Upper lobe of left lung (tissue), 6 donors: ENCODE results near the gene BICDL2. TPM values are rescaled to one million over a fixed set of nuclear protein-coding genes. Genes with fewer than 3 reads are reported as not detected.
A peak's percentile ranks its signal among the peaks of the same experiment; 100 is the strongest.
"Not testable (repeated sequence)": the region's sequence is repeated elsewhere in the genome, so short reads cannot be mapped to it uniquely, and the experiment has no call there.

Experiments used
- ATAC-seq, 2 donors: fragments of 200-7000 bp; cut with Tn5 transposase; one replicate each; pipeline ENCODE4 v1.9.1; 2022; ENCODE audit warnings: mild to moderate bottlenecking in 2 of 2, moderate library complexity in 2 of 2; ENCODE audit not compliant: low FRiP score in 2 of 2
- DNase-seq, 2 donors: peaks; one replicate each; pipeline ENCODE4 v3.0.0-alpha.2; 2019 to 2020
- H3K27ac ChIP-seq, 4 donors: fragments of 200-600 bp; sonication (generic); one replicate each; pipeline ENCODE4 v1.5.1; 2016 to 2019
- H3K27me3 ChIP-seq, 4 donors: fragments of 200-600 bp; sonication (generic); one replicate each; pipeline ENCODE4 v1.5.1; 2017 to 2019
- H3K36me3 ChIP-seq, 4 donors: fragments of 200-600 bp; sonication (generic); one replicate each; pipeline ENCODE4 v1.5.1; 2016 to 2019
- H3K4me1 ChIP-seq, 4 donors: fragments of 200-600 bp; sonication (generic); one replicate each; pipeline ENCODE4 v1.5.1; 2018 to 2019
- H3K4me3 ChIP-seq, 4 donors: fragments of 200-600 bp; sonication (generic); one replicate each; pipeline ENCODE4 v1.5.1; 2017 to 2019; ENCODE audit warnings: mild to moderate bottlenecking in 2 of 4, moderate library complexity in 1 of 4
- H3K9me3 ChIP-seq, 4 donors: fragments of 200-600 bp; sonication (generic); one replicate each; pipeline ENCODE4 v1.5.1; 2018 to 2019
- EP300 ChIP-seq, 4 donors: sonication (generic); formaldehyde crosslinking; IDR thresholded peaks; one replicate each; pipeline ENCODE4 v1.5.1; 2017; ENCODE audit warnings: antibody characterized with exemption in 4 of 4, control low read depth in 2 of 4
- POLR2A ChIP-seq, 4 donors: fragments of 450-650 bp; IDR thresholded peaks; one replicate each; pipeline ENCODE4 v1.5.1; 2016 to 2017; ENCODE audit warnings: antibody characterized with exemption in 4 of 4, mild to moderate bottlenecking in 2 of 4
- POLR2AphosphoS5 ChIP-seq, 2 donors: sonication (generic); formaldehyde crosslinking; IDR thresholded peaks; one replicate each; pipeline ENCODE4 v1.5.1; 2017; ENCODE audit warnings: antibody characterized with exemption in 2 of 2
- WGBS, 2 donors: methylation state at CpG; one replicate each; pipeline ENCODE4 v1.1.5; 2017 to 2018; 5-methylcytosine and 5-hydroxymethylcytosine counted together
- total RNA-seq, 6 donors: library from RNA; depleted of rRNA in 4 of 6; stranded (reverse); fragments of >200 nt in 4 of 6; gene quantifications; one replicate each; pipeline versions ENCODE4 v1.1.0 to v1.2.1, GENCODE V29; 2016 to 2021
- TF ChIP-seq, protein P1 (sequence below), 6 experiments: fragments of 450-650 bp in 4 of 6; fragments of 200-600 bp in 2 of 6; sonication (generic) in 2 of 6; IDR thresholded peaks; one replicate each; pipeline ENCODE4 v1.5.1; 2016 to 2019; ENCODE audit warnings: antibody characterized with exemption in 6 of 6
- donor health status: DM: no; HTN: no; CAD: no; lungs with moderate emphysema.
- donor health status: DM: no; HTN: yes; CAD: no; lungs with severe emphysema.

BICDL2 gene
- total RNA-seq, 6 donors from 2014 or later = 18.5 to 98.5 (median 35.0) TPM

DNA sequence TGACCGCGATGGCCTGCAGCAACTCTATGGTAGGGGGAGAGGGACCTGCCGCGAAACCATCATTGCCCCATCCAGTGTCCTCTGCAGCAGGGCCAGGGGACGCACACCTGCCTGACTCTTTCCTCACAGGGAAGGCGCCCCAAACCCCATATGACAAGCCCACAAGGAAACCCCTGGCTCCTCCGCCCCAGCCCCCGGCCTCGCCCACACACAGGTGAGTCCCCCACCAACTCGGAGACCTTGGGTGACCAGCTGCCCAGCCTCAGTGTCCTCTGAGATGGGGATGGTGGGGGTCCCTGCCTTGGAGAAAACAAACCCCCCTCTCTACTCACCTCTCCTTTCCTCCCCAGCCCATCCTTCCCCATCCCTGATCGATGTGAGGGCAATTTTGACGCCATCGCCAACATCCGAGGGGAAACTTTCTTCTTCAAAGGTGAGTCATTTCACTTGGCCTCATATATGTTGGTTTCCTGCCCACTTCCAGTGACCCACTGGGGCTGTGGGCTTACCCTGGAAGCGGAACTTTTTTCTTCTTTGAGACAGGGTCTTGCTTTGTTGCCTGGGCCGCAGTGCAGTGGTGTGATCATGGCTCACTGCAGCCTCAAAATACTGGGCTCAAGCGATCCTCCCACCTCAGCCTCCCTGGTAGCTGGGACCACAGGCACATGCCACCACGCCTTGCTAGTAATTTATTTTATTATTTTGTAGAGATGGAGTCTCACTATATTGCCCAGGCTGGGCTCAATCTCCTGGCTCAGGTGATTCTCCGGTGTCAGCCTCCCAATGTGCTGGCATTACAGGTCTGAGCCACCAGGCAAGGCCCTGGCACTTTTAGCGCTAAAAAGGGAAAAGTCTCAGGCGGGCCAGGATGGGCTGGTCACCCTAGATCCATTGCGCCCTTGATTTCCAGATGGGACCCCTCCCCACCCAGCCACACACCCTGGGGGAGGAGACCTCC is 20.7 kb upstream of the BICDL2 start:
- peak in 1 of 2 donors; percentile 75 for DNase-seq
- H3K27ac ChIP-seq = peak overlapping the region in 3 of 4 donors; percentile 88 to 98 (median 91)

DNA sequence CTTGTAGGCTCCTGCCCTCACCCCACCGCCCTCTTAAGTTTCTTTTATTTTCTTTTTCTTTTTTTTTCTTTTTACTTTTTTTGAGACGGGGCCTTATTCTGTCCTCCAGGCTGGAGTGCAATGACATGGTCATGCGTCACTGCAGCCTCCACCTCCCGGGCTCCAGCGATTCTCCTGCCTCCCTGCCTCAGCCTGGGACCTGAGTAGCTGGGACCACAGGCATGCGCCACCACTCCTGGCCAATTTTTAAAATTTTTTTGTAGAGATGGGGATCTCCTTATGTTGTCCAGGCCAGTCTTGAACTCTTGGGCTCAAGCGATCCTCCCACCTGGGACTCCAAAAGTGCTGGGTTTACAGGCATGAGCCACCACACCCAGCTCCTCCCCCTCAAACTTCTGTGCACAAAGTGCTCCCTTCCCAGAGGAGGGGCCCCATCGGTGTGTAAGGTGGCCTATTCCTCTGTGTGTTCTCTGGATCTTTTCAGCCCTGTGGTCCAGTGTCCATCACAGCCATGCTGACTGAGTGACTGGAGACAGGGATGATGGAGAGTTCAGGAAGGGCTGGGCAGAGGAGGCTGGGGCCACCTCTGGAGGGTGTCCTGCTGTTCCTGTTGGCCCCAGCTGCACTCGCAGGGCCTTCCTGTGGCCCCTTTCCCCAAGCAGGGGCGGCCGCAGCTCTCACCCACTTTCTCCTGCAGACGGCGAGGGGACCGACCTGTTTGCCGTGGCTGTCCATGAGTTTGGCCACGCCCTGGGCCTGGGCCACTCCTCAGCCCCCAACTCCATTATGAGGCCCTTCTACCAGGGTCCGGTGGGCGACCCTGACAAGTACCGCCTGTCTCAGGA is 19.8 kb upstream of the BICDL2 start:
- ATAC-seq (no peak), DNase-seq (no peak)
- Histone ChIP-seq H3K9me3 (no peaks in the 10 kb centered on the region), H3K27me3 (no peaks in the 10 kb centered on the region), H3K4me3 (no peak overlapping the region), H3K27ac (peak overlapping the region in 1 of 4 donors; percentile 67), H3K4me1 (peaks cover 20 to 40% (median 27%) of the 10 kb centered on the region in 4 donors), H3K36me3 (no peaks in the 10 kb centered on the region)
- TF ChIP-seq, protein P1, sequence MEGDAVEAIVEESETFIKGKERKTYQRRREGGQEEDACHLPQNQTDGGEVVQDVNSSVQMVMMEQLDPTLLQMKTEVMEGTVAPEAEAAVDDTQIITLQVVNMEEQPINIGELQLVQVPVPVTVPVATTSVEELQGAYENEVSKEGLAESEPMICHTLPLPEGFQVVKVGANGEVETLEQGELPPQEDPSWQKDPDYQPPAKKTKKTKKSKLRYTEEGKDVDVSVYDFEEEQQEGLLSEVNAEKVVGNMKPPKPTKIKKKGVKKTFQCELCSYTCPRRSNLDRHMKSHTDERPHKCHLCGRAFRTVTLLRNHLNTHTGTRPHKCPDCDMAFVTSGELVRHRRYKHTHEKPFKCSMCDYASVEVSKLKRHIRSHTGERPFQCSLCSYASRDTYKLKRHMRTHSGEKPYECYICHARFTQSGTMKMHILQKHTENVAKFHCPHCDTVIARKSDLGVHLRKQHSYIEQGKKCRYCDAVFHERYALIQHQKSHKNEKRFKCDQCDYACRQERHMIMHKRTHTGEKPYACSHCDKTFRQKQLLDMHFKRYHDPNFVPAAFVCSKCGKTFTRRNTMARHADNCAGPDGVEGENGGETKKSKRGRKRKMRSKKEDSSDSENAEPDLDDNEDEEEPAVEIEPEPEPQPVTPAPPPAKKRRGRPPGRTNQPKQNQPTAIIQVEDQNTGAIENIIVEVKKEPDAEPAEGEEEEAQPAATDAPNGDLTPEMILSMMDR (IDR thresholded peaks at IDR 0.05) = no peak
- TF ChIP-seq EP300 (IDR thresholded peaks at IDR 0.05) (no peak), POLR2A (IDR thresholded peaks at IDR 0.05) (no peak), POLR2AphosphoS5 (IDR thresholded peaks at IDR 0.05) (no peak)
- WGBS, 2 donors = 84 to 88% methylated on average over 18 to 19 of the region's 19 CpGs

More for the DNA sequence above, 20.7 kb upstream of the BICDL2 start:
- TF ChIP-seq POLR2A (IDR thresholded peaks at IDR 0.05) = no peak
- TF ChIP-seq, protein P1 (IDR thresholded peaks at IDR 0.05) = no peak
- no peak for TF ChIP-seq POLR2AphosphoS5 (IDR thresholded peaks at IDR 0.05)
- TF ChIP-seq EP300 (IDR thresholded peaks at IDR 0.05) = no peak
- H3K27me3 ChIP-seq = no peaks in the 10 kb centered on the region
- H3K4me1 ChIP-seq = peaks cover 20 to 40% (median 27%) of the 10 kb centered on the region in 4 donors
- H3K4me3 ChIP-seq = peak overlapping the region in 3 of 4 donors; percentile 71 to 95 (median 72)
- no peaks in the 10 kb centered on the region for H3K9me3 ChIP-seq
- H3K36me3 ChIP-seq = no peaks in the 10 kb centered on the region
- no peak for ATAC-seq
- 89 to 92% methylated on average over 20 of the region's 22 CpGs for whole genome bisulfite sequencing, 2 donors

DNA sequence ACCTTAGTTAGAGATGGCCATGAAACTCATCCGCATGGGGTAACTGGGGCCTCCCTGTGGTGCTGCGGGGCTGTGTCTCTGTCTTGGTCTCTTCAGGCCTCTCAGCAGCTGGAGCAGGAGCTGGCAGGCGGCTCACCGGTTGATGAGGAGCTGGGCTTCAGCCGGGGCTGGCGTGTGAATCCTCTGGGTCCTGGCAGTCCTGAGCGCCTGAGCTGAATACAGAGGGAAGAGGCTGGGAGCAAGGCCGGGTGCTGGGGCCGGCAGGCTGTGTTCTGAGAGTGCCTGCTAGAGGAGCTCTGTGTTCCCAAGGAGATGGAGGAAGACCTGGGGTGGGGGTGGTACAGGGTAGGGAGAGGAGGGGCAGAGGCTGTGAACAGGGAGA is 19.0 kb upstream of the BICDL2 start:
- not testable (repeated sequence) for H3K27me3 ChIP-seq, H3K36me3 ChIP-seq, H3K4me3 ChIP-seq, DNase-seq, ATAC-seq, H3K9me3 ChIP-seq
- Histone ChIP-seq H3K27ac (peak overlapping the region in 3 of 4 donors; percentile 10 to 67 (median 61)), H3K4me1 (peaks cover 20 to 40% (median 27%) of the 10 kb centered on the region in 4 donors)
- WGBS, 2 donors = 78 to 79% methylated on average over 8 to 9 of the region's 9 CpGs

DNA sequence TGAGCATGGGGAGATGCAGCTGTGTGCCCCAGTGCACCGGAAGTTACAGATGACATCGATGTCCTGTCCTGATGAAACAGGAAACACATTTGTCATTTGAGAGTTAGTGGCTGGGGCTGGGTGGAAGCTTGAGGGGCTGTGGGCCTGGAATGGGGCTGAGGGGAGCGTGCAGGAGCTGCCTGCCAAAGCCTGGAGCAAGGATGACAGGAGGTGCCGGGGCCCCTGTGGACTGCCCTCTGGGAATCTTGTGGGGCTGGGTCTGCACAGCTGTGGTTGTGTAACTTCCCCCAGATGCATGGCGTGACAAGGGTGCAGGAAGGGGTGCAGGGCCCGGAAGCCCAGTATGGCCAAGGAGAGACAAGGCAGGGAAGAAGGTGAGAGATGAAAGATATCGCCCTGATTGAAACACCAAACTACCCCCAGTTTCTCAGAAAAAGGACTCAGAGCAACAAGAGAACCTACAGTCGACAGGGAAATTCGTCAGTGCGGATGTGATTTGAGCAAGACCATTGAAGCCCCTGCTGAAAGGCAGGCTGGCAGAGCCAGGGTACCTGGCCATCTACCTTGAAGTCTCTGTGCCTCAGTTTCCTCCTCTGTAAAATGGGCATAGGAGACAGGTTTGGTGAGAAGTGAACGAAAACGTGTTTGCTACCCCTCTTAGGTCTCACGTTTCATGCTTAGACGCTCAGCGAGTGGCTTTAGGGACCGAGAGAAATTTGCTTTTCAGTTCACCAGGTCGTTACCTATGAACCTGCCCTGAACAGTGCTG is 18.4 kb upstream of the BICDL2 start:
- Histone ChIP-seq H3K36me3 (no peaks in the 10 kb centered on the region), H3K9me3 (no peaks in the 10 kb centered on the region), H3K27me3 (no peaks in the 10 kb centered on the region), H3K27ac (peak overlapping the region in 3 of 4 donors; percentile 10 to 67 (median 61)), H3K4me1 (peaks cover 15 to 40% (median 24%) of the 10 kb centered on the region in 4 donors), H3K4me3 (no peak overlapping the region)
- 63 to 72% methylated on average over 16 to 17 of the region's 17 CpGs for WGBS, 2 donors
- ATAC-seq = no peak
- DNase-seq = peak in 1 of 2 donors; percentile 45
- TF ChIP-seq POLR2AphosphoS5 (IDR thresholded peaks at IDR 0.05) = no peak
- no peak for TF ChIP-seq EP300 (IDR thresholded peaks at IDR 0.05)
- TF ChIP-seq POLR2A (IDR thresholded peaks at IDR 0.05) = no peak
- TF ChIP-seq, protein P1 (IDR thresholded peaks at IDR 0.05) = no peak

DNA sequence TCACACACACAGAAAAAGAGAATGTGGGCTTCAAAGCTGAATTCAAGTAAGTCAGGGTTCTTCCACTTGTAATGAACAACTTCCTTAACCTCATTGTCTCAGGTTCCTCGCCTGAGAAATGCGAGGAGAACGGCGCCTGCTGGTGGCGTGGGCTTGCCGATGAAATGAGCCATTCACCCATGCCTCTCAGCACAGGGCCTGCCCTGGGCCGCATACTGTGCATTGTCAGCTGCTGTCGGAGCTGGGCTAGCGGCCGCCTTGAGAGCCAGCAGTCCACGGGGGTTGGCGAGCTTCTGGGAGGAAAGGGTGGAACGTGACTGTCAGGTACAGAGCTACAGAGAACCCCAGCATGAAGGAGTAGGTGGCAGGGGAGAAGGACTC is 16.6 kb upstream of the BICDL2 start:
- ATAC-seq, H3K9me3 ChIP-seq, H3K4me3 ChIP-seq, DNase-seq, H3K36me3 ChIP-seq, H3K27me3 ChIP-seq: not testable (repeated sequence)
- WGBS, 2 donors = 76 to 81% methylated on average over 6 to 9 of the region's 13 CpGs
- Histone ChIP-seq H3K4me1 (peaks cover 9 to 34% (median 12%) of the 10 kb centered on the region in 4 donors), H3K27ac (peak overlapping the region in 2 of 4 donors; percentile 19 to 85)

DNA sequence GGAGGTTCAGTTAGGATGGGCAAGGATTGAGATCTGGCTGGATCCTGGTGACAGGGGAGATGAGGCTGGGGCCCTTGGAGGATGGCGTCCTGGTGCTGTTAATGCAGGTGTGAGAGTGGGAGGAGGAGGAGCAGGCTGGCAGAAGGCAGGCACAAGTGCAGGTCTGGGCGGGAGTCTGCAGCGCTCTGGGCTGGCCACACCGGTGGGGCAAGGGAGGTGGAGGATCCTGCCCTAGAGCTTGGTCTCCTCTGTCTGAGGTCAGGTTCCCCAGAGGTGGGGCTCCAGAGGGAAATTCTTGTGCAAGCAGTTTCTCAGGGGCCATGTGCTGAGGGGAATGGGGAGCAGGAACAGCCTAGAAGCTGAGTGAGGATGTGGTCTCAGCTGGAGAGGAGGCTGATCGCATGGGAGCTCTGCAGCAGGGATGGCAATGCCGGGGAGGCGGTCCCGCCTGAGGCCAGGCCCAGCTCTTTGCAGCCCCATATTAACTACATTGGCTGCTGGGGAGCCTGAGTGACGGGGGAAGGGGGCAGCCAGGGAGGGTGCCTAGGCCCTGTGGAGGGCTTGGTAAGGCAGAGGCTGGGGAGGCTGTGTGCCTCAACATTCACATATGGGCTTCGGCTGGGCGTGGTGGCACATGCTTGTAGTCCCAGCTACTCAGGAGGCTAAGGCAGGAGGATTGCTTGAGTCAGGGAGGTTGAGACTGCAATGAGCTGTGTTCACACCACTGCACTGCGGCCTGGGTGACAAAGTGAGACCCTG is 16.0 kb upstream of the BICDL2 start:
- 77 to 85% methylated on average over 6 to 10 of the region's 12 CpGs for WGBS, 2 donors
- not testable (repeated sequence) for DNase-seq, H3K27me3 ChIP-seq, H3K36me3 ChIP-seq, H3K9me3 ChIP-seq, H3K4me3 ChIP-seq
- Histone ChIP-seq H3K27ac (peak overlapping the region in 3 of 4 donors; percentile 19 to 85 (median 48)), H3K4me1 (peaks cover 4 to 28% (median 7%) of the 10 kb centered on the region in 4 donors)
- peak; percentile 20 to 41 for ATAC-seq
